Limb (tissue), 2 donors: ENCODE results near the gene ZNF487.
"Not testable (repeated sequence)": the region's sequence is repeated elsewhere in the genome, so short reads cannot be mapped to it uniquely, and the experiment has no call there.

ENCODE experiments used
- DNase-seq, 2 donors: peaks; one replicate each; pipeline ENCODE4 v3.0.0-alpha.2; 2016; ENCODE audit errors: extremely low spot score in 2 of 2

Gene ZNF487

GRCh38 chr10:43436291-43437140, at the start of gene ZNF487:
TSS of gene ZNF487 (plus strand) at chr10:43437111. CDS start at chr10:43475814, 38,703 bp downstream.
- peak; percentile 88 to 97 for DNase-seq

- DNase-seq: no peak
These were observed 49.3 kb upstream of the ZNF487 start for GRCh38 chr10:43387678-43388032.

- DNase-seq: no peak
These were observed 47.0 kb upstream of the ZNF487 start for GRCh38 chr10:43389867-43390266.

- DNase-seq: no peak
These were observed 46.6 kb upstream of the ZNF487 start for GRCh38 chr10:43390333-43390732.

- DNase-seq: no peak
These were observed 46.2 kb upstream of the ZNF487 start for GRCh38 chr10:43390759-43391158.

GRCh38 chr10:43391496-43391895, 45.4 kb upstream of the ZNF487 start:
- no peak for DNase-seq

GRCh38 chr10:43392748-43393147, 44.2 kb upstream of the ZNF487 start:
- no peak for DNase-seq

GRCh38 chr10:43393186-43393585, 43.7 kb upstream of the ZNF487 start:
- DNase-seq: not testable (repeated sequence)

GRCh38 chr10:43393606-43394360, 43.1 kb upstream of the ZNF487 start:
- no peak for DNase-seq

GRCh38 chr10:43394868-43395267, 42.0 kb upstream of the ZNF487 start:
- no peak for DNase-seq

GRCh38 chr10:43395571-43396060, 41.3 kb upstream of the ZNF487 start:
- peak in 1 of 2 donors; percentile 56 for DNase-seq

GRCh38 chr10:43396061-43396927, 40.6 kb upstream of the ZNF487 start:
- peak; percentile 57 to 86 for DNase-seq

GRCh38 chr10:43396928-43397624, 39.8 kb upstream of the ZNF487 start:
- DNase-seq: peak; percentile 54 to 82

GRCh38 chr10:43398939-43399319, 38.0 kb upstream of the ZNF487 start:
- no peak for DNase-seq

- no peak for DNase-seq
These were observed 37.3 kb upstream of the ZNF487 start for GRCh38 chr10:43399320-43400310.

- no peak for DNase-seq
These were observed 35.3 kb upstream of the ZNF487 start for GRCh38 chr10:43401627-43402026.

- no peak for DNase-seq
These were observed 34.7 kb upstream of the ZNF487 start for GRCh38 chr10:43402176-43402575.

GRCh38 chr10:43402880-43403452, 33.9 kb upstream of the ZNF487 start:
- DNase-seq: no peak
